Measurements from ENCODE around the gene OBSCN. TPM values are rescaled to one million over a fixed set of nuclear protein-coding genes. Genes with fewer than 3 reads are reported as not detected.

The OBSCN gene
- total RNA-seq, 1 donor, result 13.0 TPM

DNA sequence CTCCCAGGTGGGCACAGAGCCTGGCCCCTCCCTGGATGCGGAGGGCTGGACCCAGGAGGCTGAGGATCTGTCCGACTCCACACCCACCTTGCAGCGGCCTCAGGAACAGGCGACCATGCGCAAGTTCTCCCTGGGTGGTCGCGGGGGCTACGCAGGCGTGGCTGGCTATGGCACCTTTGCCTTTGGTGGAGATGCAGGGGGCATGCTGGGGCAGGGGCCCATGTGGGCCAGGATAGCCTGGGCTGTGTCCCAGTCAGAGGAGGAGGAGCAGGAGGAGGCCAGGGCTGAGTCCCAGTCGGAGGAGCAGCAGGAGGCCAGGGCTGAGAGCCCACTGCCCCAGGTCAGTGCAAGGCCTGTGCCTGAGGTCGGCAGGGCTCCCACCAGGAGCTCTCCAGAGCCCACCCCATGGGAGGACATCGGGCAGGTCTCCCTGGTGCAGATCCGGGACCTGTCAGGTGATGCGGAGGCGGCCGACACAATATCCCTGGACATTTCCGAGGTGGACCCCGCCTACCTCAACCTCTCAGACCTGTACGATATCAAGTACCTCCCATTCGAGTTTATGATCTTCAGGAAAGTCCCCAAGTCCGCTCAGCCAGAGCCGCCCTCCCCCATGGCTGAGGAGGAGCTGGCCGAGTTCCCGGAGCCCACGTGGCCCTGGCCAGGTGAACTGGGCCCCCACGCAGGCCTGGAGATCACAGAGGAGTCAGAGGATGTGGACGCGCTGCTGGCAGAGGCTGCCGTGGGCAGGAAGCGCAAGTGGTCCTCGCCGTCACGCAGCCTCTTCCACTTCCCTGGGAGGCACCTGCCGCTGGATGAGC, 164.5 kb downstream of the OBSCN start:
- DNase-seq (ENCODE audit: low read depth), result no peak
- no peak overlapping the region for H3K4me3 ChIP-seq (ENCODE audit: low read depth, low read length)
- TF ChIP-seq, protein P1, sequence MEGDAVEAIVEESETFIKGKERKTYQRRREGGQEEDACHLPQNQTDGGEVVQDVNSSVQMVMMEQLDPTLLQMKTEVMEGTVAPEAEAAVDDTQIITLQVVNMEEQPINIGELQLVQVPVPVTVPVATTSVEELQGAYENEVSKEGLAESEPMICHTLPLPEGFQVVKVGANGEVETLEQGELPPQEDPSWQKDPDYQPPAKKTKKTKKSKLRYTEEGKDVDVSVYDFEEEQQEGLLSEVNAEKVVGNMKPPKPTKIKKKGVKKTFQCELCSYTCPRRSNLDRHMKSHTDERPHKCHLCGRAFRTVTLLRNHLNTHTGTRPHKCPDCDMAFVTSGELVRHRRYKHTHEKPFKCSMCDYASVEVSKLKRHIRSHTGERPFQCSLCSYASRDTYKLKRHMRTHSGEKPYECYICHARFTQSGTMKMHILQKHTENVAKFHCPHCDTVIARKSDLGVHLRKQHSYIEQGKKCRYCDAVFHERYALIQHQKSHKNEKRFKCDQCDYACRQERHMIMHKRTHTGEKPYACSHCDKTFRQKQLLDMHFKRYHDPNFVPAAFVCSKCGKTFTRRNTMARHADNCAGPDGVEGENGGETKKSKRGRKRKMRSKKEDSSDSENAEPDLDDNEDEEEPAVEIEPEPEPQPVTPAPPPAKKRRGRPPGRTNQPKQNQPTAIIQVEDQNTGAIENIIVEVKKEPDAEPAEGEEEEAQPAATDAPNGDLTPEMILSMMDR (IDR thresholded peaks at IDR 0.05; ENCODE audit: insufficient read depth, low read depth, low read length), result no peak

DNA sequence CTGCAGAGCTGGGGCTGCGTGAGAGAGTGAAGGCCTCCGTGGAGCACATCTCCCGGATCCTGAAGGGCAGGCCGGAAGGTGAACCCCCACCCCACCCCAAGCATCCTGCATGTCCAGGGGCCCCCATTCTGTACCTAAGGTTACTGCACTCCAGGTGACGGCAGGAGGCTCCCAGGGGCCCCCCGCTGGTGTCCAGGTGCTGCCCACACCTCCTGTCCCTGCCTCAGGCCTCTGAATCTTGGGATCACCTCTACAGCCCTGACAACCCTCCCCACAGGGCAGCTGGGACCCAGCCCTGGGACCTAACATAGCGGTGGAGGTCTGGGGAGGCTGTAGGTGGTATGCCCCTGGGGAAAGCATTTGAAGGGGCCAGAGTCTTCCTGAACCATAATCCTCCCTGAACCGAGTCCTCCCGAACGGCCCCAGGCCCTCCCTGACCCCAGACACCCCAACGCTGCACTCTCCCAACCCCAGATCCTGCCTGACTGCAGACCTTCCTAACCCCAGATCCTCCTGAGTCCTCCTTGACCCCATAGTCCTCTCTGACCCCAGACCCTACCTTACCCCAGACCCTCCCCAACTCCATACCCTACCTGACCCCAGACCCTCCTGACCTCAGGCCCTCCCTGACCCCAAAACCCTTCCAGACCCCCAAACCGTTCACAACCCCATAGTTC, 165.3 kb downstream of the OBSCN start:
- no peak for DNase-seq (ENCODE audit: low read depth)
- no peak overlapping the region for H3K4me3 ChIP-seq (ENCODE audit: low read depth, low read length)
- TF ChIP-seq, protein P1 (IDR thresholded peaks at IDR 0.05; ENCODE audit: insufficient read depth, low read depth, low read length), result no peak

DNA sequence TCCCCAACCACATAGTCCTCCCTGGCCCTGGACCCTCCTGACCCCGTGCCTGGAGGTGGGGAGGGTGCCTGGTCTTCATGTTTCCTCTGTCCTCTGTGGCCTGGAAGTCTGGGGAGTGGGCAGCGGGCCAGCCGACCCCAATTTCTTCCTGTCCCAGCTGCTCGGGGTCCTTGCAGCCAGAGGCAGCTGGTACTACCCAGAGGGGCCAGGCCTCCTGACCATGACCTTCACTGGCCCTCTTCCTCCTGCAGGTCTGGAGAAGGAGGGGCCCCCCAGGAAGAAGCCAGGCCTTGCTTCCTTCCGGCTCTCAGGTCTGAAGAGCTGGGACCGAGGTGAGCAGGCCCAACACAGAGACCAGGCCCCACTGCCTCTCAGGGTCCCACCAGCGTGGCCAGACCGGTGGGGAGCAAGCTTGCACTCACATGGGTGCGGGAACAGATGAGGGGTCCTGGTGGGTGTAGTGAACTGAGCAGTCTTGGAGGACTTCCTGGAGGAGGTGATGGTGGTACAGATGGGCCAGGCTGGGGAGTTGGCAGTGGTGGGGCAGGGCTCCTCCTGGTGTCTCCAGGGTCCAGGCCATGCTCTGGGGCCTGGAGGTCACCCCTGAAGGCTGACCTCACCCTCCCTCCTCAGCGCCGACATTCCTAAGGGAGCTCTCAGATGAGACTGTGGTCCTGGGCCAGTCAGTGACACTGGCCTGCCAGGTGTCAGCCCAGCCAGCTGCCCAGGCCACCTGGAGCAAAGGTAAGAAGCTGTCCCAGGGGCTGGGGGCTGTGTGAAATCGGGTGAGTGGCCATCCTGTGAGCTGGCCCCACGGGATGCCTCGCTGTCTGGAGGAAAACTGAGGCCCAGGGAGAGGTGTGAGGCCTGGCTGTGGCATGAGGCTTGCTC, 166.1 kb downstream of the OBSCN start:
- no peak for DNase-seq (ENCODE audit: low read depth)
- TF ChIP-seq, protein P1 (IDR thresholded peaks at IDR 0.05; ENCODE audit: insufficient read depth, low read depth, low read length), result no peak
- H3K4me3 ChIP-seq (ENCODE audit: low read depth, low read length), result no peak overlapping the region

DNA sequence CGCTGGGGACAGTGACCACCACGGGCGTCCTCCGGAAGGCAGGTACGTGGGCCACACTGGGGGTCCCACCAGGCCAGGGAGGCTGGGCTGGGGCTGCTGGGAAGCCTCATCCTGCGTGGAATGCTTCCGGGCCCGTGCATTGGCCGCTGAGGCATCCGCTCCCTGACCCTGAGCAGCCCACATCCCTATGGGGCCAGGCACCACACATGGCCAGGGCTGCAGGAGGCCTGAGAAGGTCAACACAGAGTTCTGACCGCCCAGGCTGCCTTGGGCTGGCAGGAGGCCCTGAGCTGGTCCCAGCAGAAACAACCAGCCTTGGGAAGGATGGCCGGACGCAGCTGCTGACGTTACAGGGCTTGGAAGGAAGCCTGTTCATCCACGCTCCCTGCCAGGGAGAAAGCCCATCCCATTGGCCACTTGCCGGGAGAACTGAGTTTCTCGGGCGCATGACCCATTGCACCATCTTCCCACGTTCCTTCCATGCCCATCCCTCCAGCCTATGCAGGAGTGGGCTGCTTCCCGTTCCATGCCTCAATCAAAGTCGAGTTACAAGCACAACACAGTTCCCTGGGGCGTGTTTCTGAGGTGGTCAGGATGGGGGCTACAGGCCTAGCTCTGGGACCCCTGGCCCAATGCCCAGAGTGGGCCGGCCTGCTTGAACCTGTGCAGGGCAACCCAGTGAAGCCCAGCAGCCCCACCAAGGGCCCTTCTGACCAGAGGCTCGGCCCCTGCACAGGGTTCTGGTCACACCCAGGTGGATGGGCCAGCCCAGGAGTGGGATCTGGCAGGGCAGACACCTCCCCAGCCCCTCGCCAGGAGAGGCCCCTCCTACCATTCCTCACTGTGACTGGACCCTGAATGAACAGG, 167.1 kb downstream of the OBSCN start:
- H3K4me3 ChIP-seq (ENCODE audit: low read depth, low read length), result no peak overlapping the region
- peak; percentile 97 for DNase-seq (ENCODE audit: low read depth)
- TF ChIP-seq, protein P1 (IDR thresholded peaks at IDR 0.05; ENCODE audit: insufficient read depth, low read depth, low read length), result no peak

DNA sequence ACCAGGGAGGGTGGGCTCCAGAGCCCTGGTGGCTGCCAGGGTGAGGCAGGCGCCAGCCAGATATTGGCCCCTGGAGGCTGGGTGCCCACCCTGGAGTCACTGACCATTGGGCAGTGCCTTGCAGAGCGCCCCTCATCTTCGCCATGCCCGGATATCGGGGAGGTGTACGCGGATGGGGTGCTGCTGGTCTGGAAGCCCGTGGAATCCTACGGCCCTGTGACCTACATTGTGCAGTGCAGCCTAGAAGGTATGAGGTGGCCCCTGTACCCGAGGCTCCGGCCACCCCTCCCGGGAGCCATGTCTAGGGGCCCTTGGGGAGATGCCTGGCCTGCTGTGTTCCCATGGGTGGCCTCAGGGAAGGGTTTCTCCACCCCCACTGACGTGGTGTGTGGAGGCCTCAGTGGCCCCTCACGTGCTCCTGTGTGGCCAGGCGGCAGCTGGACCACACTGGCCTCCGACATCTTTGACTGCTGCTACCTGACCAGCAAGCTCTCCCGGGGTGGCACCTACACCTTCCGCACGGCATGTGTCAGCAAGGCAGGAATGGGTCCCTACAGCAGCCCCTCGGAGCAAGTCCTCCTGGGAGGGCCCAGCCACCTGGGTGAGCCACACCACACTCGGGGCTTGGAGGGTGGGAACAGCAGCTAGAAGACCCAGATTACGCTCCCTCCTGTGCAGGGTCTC, 167.9 kb downstream of the OBSCN start:
- TF ChIP-seq, protein P1 (IDR thresholded peaks at IDR 0.05; ENCODE audit: insufficient read depth, low read depth, low read length), result no peak

More for the DNA sequence above, 167.9 kb downstream of the OBSCN start:
- H3K4me3 ChIP-seq (ENCODE audit: low read depth, low read length), result no peak overlapping the region
- no peak for DNase-seq (ENCODE audit: low read depth)
